ENCODE results near the gene CSF1R.

- TF ChIP-seq CTCF (IDR thresholded peaks at IDR 0.05; ENCODE audit: low read depth, low read length) (no peak), EZH2phosphoT487 (IDR thresholded peaks at IDR 0.05; ENCODE audit: low read depth) (no peak)
Observed at GRCh38 chr5:150061538-150061995, 24.8 kb downstream of the CSF1R start.
